Neural cell (in vitro differentiated cells): ENCODE data around the gene SPTBN1. TPM values are rescaled to one million over a fixed set of nuclear protein-coding genes. Genes with fewer than 3 reads are reported as not detected.

Source experiments
- H2AFZ ChIP-seq: fragments of 200-600, 300-800 bp; sonication (generic), shearing (Covaris generic); 2 replicates; pipeline ENCODE4 v1.6.0; 2014; ENCODE audit warnings: low read depth, mild to moderate bottlenecking, antibody characterized with exemption, low read length, moderate library complexity
- H3F3A ChIP-seq: fragments of 200-600 bp; shearing (Covaris generic); 2 replicates; pipeline ENCODE4 v1.6.1; 2016; ENCODE audit warnings: mild to moderate bottlenecking, moderate library complexity, mixed read lengths, antibody characterized with exemption, low read length; ENCODE audit not compliant: insufficient read depth, poor library complexity, severe bottlenecking
- H3K27ac ChIP-seq: fragments of 200-600, 300-800 bp; sonication (generic), shearing (Covaris generic); 2 replicates; pipeline ENCODE4 v1.5.1; 2014; ENCODE audit warnings: mild to moderate bottlenecking, low read length, moderate library complexity
- H3K27me3 ChIP-seq: fragments of 300-800, 200-600 bp; sonication (generic), shearing (Covaris generic); 2 replicates; pipeline ENCODE4 v1.6.0; 2014; ENCODE audit warnings: mild to moderate bottlenecking, low read depth, low read length, moderate library complexity; ENCODE audit not compliant: insufficient read depth
- H3K36me3 ChIP-seq: fragments of 300-800, 200-600 bp; sonication (generic), shearing (Covaris generic); 2 replicates; pipeline ENCODE4 v1.5.1; 2014; ENCODE audit warnings: mild to moderate bottlenecking, antibody characterized with exemption, low read length, moderate library complexity; ENCODE audit not compliant: insufficient read depth
- H3K4me2 ChIP-seq: fragments of 300-800, 200-600 bp; sonication (generic), shearing (Covaris generic); 2 replicates; pipeline ENCODE4 v1.6.0; 2014; ENCODE audit warnings: mild to moderate bottlenecking, low read length
- H3K4me3 ChIP-seq: fragments of 300-800, 200-600 bp; sonication (generic), shearing (Covaris generic); 2 replicates; pipeline ENCODE4 v1.5.1; 2014; ENCODE audit warnings: mild to moderate bottlenecking, low read length, moderate library complexity
- H3K79me2 ChIP-seq: fragments of 200-600 bp; shearing (Covaris generic); replicated peaks from 2 replicates; pipeline ENCODE4 v1.6.0; 2014; ENCODE audit warnings: mild to moderate bottlenecking, low read length, moderate library complexity; ENCODE audit not compliant: insufficient read depth
- H3K9ac ChIP-seq: fragments of 300-800, 200-600 bp; sonication (generic), shearing (Covaris generic); 2 replicates; pipeline ENCODE4 v1.6.1; 2016; ENCODE audit warnings: mild to moderate bottlenecking, low read length, mixed read lengths
- H3K9me2 ChIP-seq: fragments of 200-600 bp; shearing (Covaris generic); 2 replicates; pipeline ENCODE4 v1.6.1; 2016; ENCODE audit warnings: mild to moderate bottlenecking, low read length, mixed read lengths; ENCODE audit not compliant: insufficient read depth
- H3K9me3 ChIP-seq: fragments of 200-600, 300-800 bp; sonication (generic), shearing (Covaris generic); 2 replicates; pipeline ENCODE4 v1.6.1; 2016; ENCODE audit warnings: mild to moderate bottlenecking, mixed run types, low read length, moderate library complexity, mixed read lengths
- H4K20me1 ChIP-seq: fragments of 200-600 bp; shearing (Covaris generic); 2 replicates; pipeline ENCODE4 v1.6.1; 2016; ENCODE audit warnings: mild to moderate bottlenecking, mixed run types; ENCODE audit not compliant: insufficient read depth
- CTCF ChIP-seq: fragments of 450-650 bp; IDR thresholded peaks from 2 replicates; pipeline ENCODE4 v1.5.1; 2014; ENCODE audit warnings: antibody characterized with exemption, mild to moderate bottlenecking, moderate library complexity; ENCODE audit not compliant: poor library complexity, severe bottlenecking
- EP300 ChIP-seq: fragments of 450-650 bp; conservative IDR thresholded peaks from 2 replicates; pipeline ENCODE4 v1.6.1; 2014; ENCODE audit warnings: antibody characterized with exemption, mild to moderate bottlenecking, moderate library complexity; ENCODE audit not compliant: poor library complexity, severe bottlenecking
- EZH2 ChIP-seq: fragments of 200-600, 300-800 bp; shearing (Covaris generic), sonication (generic); IDR thresholded peaks from 2 replicates; pipeline ENCODE4 v1.6.1; 2014; ENCODE audit warnings: antibody characterized with exemption, low read length, borderline replicate concordance, mild to moderate bottlenecking; ENCODE audit not compliant: insufficient read depth, poor library complexity, severe bottlenecking
- MXI1 ChIP-seq: fragments of 450-650 bp; conservative IDR thresholded peaks from 2 replicates; pipeline ENCODE4 v1.6.1; 2014; ENCODE audit warnings: antibody characterized with exemption, mild to moderate bottlenecking; ENCODE audit not compliant: poor library complexity, severe bottlenecking
- POLR2AphosphoS5 ChIP-seq: IDR thresholded peaks from 2 replicates; pipeline ENCODE4 v1.6.1; 2012
- RAD21 ChIP-seq: fragments of 450-650 bp; conservative IDR thresholded peaks from 2 replicates; pipeline ENCODE4 v1.6.1; 2014; ENCODE audit warnings: antibody characterized with exemption, mild to moderate bottlenecking, moderate library complexity
- REST ChIP-seq: IDR thresholded peaks from 2 replicates; pipeline ENCODE4 v1.6.1; 2012; ENCODE audit warnings: borderline replicate concordance
- SMC3 ChIP-seq: fragments of 450-650 bp; conservative IDR thresholded peaks from 2 replicates; pipeline ENCODE4 v1.6.1; 2014; ENCODE audit warnings: antibody characterized with exemption, mild to moderate bottlenecking, moderate library complexity; ENCODE audit not compliant: poor library complexity
- TAF1 ChIP-seq: IDR thresholded peaks from 2 replicates; pipeline ENCODE4 v1.6.1; 2012; ENCODE audit warnings: low read depth
- polyA plus RNA-seq: library from polyadenylated mRNA; depleted of rRNA; stranded (reverse); fragments of >200 nt; gene quantifications from 2 replicates; pipeline ENCODE4 v1.2.3, GENCODE V29; 2014

Gene SPTBN1
- polyA plus RNA-seq, 1 donor from 2014 or later: 92.1 TPM

- Histone ChIP-seq H3K9me2 (no peaks in the 10 kb centered on the region), H3K27me3 (no peaks in the 10 kb centered on the region), H3K79me2 (peaks cover 86% of the 10 kb centered on the region), H3F3A (no peaks in the 10 kb centered on the region), H3K4me3 (no peak overlapping the region), H3K27ac (no peak overlapping the region), H3K4me2 (no peak overlapping the region), H2AFZ (no peak overlapping the region), H3K9ac (no peak overlapping the region), H3K36me3 (no peaks in the 10 kb centered on the region), H4K20me1 (peaks cover 7% of the 10 kb centered on the region), H3K9me3 (no peaks in the 10 kb centered on the region)
- no peak for TF ChIP-seq SMC3
- no peak for TF ChIP-seq TAF1
- no peak for TF ChIP-seq CTCF
- no peak for TF ChIP-seq POLR2AphosphoS5
- no peak for TF ChIP-seq EP300
- no peak for TF ChIP-seq EZH2
- no peak for TF ChIP-seq RAD21
- TF ChIP-seq REST: no peak
- no peak for TF ChIP-seq MXI1
These were observed 9.0 kb downstream of the SPTBN1 start for GRCh38 chr2:54465143-54465542.

GRCh38 chr2:54466870-54467269, 10.7 kb downstream of the SPTBN1 start:
- Histone ChIP-seq H3K4me2 (no peak overlapping the region), H3K4me3 (no peak overlapping the region), H3K9me2 (no peaks in the 10 kb centered on the region), H3K27ac (no peak overlapping the region), H2AFZ (no peak overlapping the region), H3K27me3 (no peaks in the 10 kb centered on the region), H3F3A (no peaks in the 10 kb centered on the region), H4K20me1 (peaks cover 3% of the 10 kb centered on the region), H3K9ac (no peak overlapping the region), H3K9me3 (no peaks in the 10 kb centered on the region), H3K79me2 (peaks cover 81% of the 10 kb centered on the region), H3K36me3 (no peaks in the 10 kb centered on the region)
- TF ChIP-seq TAF1 (no peak), SMC3 (no peak), CTCF (no peak), MXI1 (no peak), EZH2 (no peak), POLR2AphosphoS5 (no peak), RAD21 (no peak), REST (no peak), EP300 (no peak)
